Mucosa of gallbladder (tissue), 1 donor: ENCODE results near the gene NADSYN1. TPM values are rescaled to one million over a fixed set of nuclear protein-coding genes. Genes with fewer than 3 reads are reported as not detected.
A peak's percentile ranks its signal among the peaks of the same experiment; 100 is the strongest.
"Not testable (repeated sequence)": the region's sequence is repeated elsewhere in the genome, so short reads cannot be mapped to it uniquely, and the experiment has no call there.

Experiments used
- DNase-seq: peaks from one replicate; pipeline ENCODE4 v3.0.0-alpha.2; 2020; ENCODE audit warnings: low spot score
- total RNA-seq: library from RNA; stranded (reverse); gene quantifications from one replicate; pipeline ENCODE4 v1.2.1, GENCODE V29; 2021
- donor health status: DM: no; HTN: no; CAD: no.

The NADSYN1 gene
- total RNA-seq, 1 donor from 2014 or later, result 121 TPM

DNA sequence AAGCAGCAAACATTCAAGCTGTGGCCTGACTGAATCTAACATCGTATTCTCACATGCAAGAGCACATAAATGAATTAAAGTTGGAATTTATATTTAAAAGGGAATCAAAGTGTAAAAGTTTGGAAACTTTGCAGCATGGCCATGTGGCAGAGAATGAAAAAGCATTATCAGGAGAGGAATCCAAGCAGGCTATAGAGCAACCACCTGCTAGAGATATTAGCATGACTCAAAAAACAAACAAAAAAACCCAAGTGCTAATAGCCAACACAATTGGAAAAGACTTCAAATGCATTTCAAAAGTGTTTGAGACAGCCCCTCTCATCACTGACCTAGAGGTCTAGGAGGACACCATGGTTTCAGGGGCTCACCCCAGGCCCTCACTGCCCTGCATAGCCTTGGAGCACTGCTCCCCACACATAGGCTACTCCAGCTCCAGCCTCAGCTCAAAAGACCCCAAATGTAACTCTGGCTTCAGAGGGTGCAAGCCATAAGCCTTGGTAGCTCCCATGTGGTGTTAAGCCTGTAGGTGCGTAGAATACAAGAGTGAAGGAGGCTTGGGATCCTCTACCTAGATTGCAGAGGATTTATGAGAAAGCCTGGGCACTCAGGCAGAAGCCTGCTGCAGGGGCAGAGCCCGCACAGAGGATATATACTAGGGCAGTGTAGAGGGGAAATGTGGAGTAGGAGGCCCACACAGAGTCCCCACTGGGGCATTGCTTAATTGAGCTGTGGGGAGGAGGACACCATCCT, 72.4 kb downstream of the NADSYN1 start:
- DNase-seq, result no peak

DNA sequence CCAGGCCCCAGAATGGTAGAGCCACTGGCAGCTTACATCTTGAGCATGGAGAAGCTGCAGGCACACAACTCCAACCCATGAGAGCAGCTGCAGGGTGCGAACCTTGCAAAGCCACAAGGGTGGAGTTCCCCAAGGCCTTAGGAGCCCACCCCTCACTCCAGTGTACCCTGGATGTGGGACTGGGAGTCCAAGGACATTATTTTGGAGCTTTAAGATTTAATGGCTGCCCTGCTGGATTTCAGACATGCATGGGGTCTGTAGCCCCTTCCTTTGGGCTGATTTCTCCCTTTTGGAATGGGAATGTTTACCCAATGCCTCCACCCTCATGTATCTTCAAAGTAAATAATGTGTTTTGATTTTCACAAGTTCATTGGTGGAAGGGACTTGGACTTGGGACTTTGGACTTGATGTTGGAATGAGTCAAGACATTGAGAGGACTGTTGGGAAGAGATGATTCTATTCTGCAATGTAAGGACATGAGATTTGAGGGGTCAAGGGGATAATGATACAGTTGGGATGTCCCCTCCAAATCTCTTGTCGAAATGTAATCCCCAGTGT, 73.0 kb downstream of the NADSYN1 start:
- peak; percentile 58 for DNase-seq

DNA sequence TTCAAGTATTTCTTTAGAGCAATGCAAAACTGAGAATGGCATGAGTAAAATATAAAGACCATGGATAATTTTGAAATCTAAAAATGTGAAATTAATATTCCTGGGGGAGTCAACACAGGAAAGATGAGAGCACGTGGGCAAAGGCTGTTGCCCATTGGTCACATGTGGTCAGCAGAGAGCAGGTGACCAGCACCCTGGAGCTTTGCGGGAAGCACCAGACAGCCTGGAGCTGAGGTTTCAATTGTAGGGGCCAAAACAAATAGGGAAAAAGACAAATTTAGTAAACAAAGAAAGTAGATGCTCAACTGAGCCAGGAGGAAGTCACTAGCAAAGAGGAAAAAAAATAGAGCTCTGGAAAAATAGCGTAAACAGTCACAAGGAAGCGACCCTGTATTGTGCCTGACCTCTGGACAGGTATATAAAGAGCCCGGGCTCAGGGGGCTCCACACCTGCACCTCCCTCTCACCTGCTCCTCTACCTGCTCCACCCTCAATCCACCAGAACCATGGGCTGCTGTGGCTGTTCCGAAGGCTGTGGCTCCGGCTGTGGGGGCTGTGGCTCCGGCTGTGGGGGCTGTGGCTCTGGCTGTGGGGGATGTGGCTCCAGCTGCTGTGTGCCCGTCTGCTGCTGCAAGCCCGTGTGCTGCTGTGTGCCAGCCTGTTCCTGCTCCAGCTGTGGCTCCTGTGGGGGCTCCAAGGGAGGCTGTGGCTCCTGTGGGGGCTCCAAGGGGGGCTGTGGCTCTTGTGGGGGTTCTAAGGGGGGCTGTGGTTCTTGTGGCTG, 74.0 kb downstream of the NADSYN1 start, which contains the start of gene KRTAP5-7:
TSS of gene KRTAP5-7 (plus strand) at position 472 of the 780 bp plus-strand sequence. CDS start at position 506, 34 bp downstream.
- DNase-seq, result not testable (repeated sequence)

DNA sequence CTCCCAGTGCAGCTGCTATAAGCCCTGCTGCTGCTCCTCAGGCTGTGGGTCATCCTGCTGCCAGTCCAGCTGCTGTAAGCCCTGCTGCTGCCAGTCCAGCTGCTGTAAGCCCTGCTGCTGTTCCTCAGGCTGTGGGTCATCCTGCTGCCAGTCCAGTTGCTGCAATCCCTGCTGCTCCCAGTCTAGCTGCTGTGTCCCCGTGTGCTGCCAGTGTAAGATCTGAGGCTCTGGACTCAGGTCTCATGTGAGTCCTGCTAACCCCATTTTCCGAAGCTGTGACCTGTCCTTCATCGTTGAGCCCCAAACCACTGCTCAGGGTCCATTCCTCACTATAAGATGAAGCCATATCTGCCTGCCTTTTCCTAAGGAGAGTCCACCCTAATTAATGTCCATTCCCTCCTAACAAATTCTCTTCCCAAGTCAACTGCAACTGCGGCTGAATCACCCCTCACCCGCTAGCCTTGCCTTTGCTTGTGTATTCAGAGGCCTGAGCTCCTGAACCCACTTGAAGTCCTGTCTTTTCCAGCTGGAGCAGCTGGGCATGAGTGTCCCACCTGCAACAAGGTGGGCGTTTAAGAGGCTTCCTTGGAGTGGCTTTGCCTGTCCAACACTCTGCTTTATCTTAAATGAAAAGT, 74.7 kb downstream of the NADSYN1 start:
- DNase-seq, result no peak

DNA sequence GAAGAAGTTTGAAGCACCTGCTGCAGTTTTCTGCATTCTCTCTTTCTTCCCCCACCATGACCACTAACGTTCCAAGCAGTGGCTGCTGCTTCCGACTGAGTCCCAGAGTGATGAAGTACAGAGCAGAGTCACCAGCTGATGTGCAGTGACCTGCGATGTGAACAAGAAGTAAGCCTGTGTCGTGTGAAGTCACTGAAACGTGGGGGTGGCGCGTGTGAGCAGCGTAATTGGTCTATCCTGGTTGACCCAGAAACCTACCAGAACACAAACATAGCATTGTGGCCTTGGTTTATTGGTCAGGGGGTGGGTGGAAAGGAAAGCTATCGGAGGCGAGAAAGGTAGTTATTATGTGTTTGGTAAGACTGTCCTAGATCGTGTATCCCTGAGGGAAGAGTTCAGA, 77.6 kb downstream of the NADSYN1 start:
- no peak for DNase-seq

DNA sequence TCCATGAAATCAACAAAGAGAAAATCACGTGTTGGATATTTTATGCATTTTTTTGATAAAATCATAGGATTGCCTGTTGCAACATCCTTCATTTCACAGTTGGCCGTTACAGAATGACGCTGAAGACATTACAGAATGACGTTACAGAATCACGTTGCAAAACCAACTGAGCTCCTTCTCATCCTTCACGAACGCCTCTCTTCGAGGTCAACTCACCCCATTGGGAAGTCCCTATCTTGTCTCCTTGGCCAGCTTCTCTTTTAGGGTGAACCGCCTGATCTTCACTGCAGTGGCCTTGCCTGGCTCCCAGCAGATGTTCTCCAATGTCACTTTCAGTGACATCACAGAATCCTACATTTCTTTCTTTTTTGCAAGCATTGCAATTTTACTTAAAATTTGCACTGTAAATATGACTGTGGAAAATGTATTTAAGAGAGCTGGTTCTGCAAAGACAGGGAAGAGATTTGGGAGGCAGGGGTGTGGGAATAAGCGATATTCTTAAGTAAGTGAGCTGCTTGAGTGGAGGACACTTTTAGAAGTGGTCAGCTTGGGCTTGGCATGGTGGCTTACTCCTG, 79.1 kb downstream of the NADSYN1 start:
- no peak for DNase-seq

DNA sequence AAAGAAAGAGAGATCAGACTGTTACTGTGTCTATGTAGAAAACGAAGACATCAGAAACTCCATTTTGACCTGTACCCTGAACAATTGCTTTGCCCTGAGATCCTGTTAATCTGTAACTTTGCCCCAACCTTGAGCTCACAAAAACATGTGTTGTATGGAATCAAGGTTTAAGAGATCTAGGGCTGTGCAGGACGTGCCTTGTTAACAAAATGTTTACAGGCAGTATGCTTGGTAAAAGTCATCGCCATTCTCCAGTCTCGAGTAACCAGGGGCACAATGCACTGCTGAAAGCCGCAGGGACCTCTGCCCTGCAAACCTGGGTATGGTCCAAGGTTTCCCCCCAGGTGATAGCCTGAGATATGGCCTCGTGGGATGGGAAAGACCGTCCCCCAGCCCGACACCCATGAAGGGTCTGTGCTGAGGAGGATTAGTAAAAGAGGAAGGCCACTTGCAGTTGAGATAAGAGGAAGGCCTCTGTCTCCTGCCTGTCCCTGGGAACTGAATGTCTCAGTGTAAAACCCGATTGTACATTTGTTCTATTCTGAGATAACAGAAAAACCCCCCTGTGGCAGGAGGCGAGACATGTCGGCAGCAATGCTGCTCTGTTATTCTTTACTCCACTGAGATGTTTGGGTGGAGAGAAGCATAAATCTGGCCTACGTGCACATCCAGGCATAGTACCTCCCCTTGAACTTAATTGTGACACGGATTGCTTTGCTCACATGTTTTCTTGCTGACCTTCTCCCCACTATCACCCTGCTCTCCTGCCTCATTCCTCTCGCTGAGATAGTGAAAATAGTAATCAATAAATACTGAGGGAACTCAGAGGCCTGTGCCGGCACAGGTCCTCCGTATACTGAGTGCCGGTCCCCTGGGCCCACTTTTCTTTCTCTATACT, 82.0 kb downstream of the NADSYN1 start:
- peak; percentile 46 for DNase-seq

DNA sequence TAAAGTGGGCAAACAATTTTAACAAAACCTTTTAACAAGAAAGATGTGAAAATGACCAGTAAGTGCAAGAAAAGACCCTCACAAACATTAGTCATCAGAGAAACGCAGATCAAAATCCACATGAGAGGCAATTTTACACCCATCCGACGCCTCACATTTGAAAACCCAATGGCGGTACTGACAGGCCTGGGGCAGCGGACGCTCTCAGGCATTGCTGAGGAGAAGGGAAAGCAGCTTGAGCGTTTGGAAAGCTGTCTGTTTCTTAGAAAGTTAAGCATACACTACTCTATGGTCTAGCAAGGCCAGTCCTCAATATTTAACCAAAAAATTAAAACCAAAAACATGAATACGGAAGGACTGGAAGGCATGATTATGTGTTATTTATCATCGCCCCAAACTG, 82.8 kb downstream of the NADSYN1 start:
- no peak for DNase-seq

DNA sequence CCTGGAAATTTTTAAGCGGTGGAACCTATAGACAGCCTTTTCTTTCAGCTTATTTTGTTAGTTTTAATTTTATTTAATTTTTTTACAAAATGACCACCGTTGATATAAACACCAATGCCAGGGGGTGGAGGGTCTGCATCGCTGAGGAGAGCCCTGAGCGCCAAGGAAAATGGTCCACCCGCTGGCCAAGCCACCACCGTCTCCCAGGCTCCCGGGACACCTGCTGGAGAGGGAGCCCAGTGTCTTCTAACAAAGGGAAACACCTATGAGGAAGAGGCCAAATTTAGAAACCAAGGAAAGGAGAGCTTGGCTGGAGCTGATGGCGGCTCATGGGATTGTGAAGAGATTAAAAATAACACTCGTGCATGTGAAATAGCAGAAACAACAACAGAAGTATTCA, 84.5 kb downstream of the NADSYN1 start:
- no peak for DNase-seq

DNA sequence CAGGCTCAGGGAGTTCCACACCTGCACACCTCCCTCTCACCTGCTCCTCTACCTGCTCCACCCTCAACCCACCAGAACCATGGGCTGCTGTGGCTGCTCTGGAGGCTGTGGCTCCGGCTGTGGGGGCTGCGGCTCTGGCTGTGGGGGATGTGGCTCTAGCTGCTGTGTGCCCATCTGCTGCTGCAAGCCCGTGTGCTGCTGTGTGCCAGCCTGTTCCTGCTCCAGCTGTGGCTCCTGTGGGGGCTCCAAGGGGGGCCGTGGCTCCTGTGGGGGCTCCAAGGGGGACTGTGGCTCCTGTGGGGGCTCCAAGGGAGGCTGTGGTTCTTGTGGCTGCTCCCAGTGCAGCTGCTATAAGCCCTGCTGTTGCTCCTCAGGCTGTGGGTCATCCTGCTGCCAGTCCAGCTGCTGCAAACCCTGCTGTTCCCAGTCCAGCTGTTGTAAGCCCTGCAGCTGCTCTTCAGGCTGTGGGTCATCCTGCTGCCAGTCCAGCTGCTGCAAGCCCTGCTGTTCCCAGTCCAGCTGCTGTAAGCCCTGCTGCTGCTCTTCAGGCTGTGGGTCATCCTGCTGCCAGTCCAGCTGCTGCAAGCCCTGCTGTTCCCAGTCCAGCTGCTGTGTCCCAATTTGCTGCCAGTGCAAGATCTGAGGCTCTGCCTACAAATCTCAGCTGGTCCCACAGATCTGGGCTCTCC, 85.1 kb downstream of the NADSYN1 start, which contains the start of gene KRTAP5-8:
TSS of gene KRTAP5-8 (plus strand) at position 49 of the 689 bp plus-strand sequence. CDS start at position 80, 31 bp downstream.
- DNase-seq, result not testable (repeated sequence)

DNA sequence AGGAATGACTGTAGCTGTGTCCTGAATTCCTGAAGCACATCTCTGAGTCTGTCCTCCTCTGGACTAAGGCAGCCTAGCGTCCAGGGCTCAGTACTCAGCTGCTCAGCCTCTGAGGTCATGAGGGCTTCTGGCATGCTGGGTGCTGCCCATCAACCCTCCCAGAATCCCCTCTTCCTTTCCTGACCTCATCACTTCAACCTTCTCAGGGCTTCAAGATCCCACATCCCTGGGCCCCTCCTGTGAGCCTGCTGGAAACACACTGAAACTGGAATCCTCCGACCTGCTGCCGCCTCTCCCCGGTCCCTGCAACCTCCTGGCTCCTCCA, 85.6 kb downstream of the NADSYN1 start:
- no peak for DNase-seq

DNA sequence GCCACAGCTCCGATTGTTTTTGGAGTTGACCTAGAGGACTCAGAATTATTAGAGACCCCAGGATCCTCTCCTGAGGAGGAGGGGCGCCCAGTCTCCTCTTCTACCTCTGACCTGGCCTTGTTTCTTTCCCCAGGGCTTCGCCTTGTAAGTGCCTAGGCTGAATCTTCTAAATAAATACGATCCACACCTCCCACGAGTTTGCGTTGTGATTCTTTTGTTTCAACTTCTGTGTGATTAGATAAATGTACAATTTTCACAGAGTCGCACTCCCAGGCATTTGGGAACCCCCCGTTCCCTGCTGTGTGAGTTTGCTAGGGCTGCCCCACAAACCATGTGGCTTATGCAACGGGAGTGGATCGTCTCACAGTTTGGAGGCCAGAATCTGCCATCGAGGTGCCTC, 86.0 kb downstream of the NADSYN1 start:
- no peak for DNase-seq

DNA sequence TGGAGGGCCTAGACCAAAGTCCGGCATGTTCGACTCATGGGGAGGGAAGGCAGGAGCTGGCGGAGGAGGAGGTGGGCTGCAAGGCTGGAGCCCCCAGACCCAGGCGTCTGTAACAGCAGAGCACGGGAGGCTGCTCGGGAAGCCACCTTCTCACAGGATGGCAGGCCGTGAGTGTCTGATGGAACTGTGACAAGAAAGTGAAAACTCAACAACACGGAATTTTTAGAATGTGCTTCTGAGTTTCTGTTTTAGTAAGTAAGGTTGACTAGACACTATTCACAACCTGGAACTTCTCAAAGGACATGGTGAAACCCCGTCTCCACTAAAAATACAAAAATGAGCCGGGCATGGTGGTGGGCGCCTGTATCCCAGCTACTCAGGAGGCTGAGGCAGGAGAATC, 87.0 kb downstream of the NADSYN1 start:
- not testable (repeated sequence) for DNase-seq

DNA sequence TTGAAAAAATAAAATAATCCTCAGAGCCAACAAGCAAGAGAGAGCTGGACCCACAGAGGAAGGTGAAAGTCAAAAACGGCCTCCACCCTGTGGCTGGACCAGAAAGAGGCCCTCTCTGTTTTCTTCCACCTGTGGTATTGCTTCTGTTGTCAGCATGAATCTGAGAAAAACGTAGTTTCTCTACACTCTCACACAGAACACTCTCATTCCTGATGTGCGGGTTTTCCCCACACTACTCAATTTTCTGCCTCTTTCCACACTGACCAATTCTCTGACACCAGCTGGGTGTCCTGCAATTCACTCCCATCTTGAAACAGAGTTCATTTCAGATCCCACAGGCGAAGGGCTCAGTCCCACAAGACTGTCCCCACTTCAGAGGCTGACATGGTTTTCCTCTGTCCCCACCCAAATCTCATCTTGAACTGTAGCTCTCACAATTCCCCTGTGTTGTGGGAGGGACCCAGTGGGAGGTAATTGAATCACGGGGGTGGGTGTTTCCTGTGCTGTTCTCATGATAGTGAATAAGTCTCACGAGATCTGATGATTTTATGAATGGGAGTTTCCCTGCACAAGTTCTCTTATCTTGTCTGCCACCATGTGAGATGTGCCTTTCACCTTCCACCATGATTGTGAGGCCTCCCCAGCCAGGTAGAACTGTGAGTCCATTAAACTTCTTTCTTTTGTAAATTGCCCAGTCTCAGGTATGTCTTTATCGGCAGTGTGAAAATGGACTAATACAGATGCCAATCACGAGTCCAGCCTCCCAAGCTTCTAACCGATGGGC, 87.7 kb downstream of the NADSYN1 start:
- DNase-seq, result not testable (repeated sequence)

DNA sequence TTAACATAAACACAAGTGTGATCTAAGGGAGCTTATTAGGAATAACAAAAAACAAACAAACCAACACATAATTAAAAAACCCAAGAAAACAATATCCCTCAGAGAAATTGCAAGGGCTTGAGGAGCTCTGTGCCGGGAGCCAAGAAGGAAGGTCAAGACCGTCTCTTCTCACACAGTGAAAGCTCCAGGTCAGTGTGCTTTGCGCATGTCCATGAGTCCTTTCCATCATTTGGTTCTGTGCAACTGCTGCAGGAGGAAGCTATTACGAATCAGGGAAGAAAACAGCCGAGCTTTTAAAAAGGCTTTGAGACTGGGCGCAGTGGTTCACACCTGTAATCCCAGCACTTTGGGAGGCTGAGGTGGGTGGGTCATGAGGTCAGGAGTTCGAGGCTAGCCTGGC, 89.4 kb downstream of the NADSYN1 start:
- no peak for DNase-seq

DNA sequence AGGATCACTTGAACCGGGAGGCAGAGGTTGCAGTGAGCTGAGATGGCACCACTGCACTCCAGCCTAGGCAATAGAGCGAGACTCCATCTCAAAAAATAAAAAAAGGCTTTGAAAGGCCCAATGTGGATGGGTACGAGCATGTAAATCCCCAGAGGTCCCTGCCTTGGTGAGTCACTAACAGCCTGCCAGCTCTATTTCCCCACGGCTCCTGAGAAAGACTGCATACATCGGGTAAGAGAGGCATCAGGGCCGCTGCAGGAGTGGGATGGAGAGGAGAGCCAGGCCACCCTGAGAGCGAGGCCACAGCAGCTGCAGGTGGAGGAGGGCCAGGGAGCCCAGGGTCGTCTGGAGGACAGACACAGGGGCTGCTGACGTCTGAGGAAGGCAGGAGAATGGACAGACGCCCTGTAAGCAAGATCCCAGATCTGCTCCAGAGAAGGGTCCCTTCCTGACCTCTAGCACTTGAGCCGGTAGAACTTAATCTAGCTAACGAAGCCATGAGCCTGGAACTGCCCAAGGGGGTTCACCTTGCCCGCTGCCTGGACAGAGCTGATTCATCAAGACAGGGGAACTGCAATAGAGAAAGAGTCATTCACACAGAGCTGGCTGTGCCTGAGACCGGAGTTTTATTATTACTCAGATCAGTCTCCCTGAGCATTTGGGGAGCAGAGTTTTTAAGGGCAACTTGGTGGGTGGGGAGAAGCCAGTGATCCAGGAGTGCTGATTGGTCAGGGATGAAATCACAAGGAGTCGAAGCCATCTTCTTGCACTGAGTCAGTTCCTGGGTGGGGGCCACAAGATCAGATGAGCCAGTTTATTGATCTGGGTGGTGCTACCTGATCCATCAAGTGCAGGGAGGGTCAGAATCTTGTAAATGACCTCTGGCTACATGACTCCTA, 90.1 kb downstream of the NADSYN1 start:
- no peak for DNase-seq

DNA sequence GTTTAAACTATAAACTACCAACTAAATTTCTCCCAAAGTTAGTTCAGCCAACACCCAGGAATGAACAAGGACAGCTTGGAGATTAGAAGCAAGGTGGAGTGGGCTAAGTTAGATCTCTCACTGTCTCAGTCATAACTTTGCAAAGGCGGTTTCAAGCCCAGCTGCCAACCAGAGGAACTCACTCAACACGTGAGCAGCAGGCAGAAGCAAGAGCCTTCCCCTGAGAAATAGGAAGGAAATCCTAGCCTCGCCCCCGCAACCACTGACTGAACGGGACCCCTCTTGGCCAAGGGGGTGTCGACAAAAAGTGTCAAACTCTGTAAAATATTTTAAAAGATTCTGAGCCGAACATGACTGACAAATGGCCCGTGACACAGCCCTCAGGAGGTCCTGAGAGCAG, 90.9 kb downstream of the NADSYN1 start:
- no peak for DNase-seq

DNA sequence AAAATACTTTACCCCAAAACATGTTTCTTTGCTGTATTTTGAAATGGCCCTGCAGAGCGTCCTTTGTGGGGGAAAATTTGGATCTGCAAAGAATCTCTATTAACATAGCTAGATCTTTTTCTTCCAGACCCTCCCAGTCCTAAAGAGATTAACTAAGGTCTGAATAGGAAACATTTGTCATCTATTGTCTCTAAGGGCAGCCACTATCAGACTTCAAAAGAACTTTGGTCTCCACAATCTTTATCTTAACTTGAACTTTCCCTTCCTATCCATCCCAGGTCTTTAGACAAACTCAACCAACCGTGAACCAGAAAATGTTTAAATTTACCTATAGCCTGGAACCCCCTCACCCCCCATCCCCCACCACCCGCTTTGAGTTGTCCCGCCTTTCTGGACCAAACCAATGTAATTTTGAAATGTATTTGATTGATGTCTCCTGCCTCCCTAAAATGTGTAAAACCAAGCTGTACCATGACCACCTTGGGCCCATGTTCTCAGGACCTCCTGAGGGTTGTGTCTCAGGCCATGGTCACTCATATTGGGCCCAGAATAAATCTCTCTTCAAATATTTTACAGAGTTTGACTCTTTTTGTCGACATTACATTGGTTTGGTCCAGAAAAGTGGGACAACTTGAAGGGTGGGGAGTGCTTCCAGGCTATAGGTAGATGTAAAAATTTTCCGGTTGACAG, 91.7 kb downstream of the NADSYN1 start:
- DNase-seq, result no peak
